K562 (cell line): Measurements from ENCODE around the gene SEC61A1. TPM values are rescaled to one million over a fixed set of nuclear protein-coding genes. Genes with fewer than 3 reads are reported as not detected.

ENCODE experiments used
- ESRRB ChIP-seq: fragments of 250-450 bp; sonication (Bioruptor Pico); IDR thresholded peaks from 2 replicates; pipeline ENCODE4 v1.5.0; 2020; ENCODE audit warnings: mild to moderate bottlenecking, moderate library complexity, borderline replicate concordance
- GATAD2A ChIP-seq: fragments of 450-650 bp; IDR thresholded peaks from 2 replicates; pipeline ENCODE4 v1.6.1; 2017
- HMG20A ChIP-seq: fragments of 450-650 bp; formaldehyde crosslinking; conservative IDR thresholded peaks from 2 replicates; pipeline ENCODE4 v1.4.0; 2020; ENCODE audit warnings: mild to moderate bottlenecking, mixed read lengths
- NCOA1 ChIP-seq: fragments of 450-650 bp; IDR thresholded peaks from 2 replicates; pipeline ENCODE4 v1.6.1; 2016; ENCODE audit warnings: low read depth
- NELFE ChIP-seq: IDR thresholded peaks from 2 replicates; pipeline ENCODE4 v1.6.1; 2011; ENCODE audit warnings: mild to moderate bottlenecking; ENCODE audit not compliant: insufficient read depth, insufficient read length
- RAD21 ChIP-seq, 2 experiments: fragments of 250-450 bp in 1 of 2; fragments of 450-650 bp in 1 of 2; sonication (Bioruptor Pico) in 1 of 2; formaldehyde crosslinking in 1 of 2; IDR thresholded peaks in 1 of 2; conservative IDR thresholded peaks in 1 of 2; 2 replicates each; pipeline versions ENCODE4 v1.4.0 to v1.8.0; 2020 to 2022; ENCODE audit warnings: mild to moderate bottlenecking in 2 of 2, moderate library complexity in 1 of 2
- RB1 ChIP-seq: fragments of 450-650 bp; IDR thresholded peaks from 2 replicates; pipeline ENCODE4 v1.6.1; 2017; ENCODE audit warnings: low read depth, mild to moderate bottlenecking
- SMC3 ChIP-seq: conservative IDR thresholded peaks from 2 replicates; pipeline ENCODE4 v1.6.1; 2011; ENCODE audit warnings: low read depth, low read length, improper control_type of control experiment; ENCODE audit not compliant: insufficient read depth
- STAT5A ChIP-seq: IDR thresholded peaks from 2 replicates; pipeline ENCODE4 v1.6.1; 2012; ENCODE audit warnings: low read length, inconsistent platforms, borderline replicate concordance
- polyA plus RNA-seq, 8 experiments: library from polyadenylated mRNA; depleted of rRNA in 4 of 8; stranded (reverse) in 5 of 8; unstranded in 3 of 8; fragments of >200 nt; fragmentation: Nextera tagmentation in 2 of 8; fragmentation: Illumina TruSeq in 1 of 8; extraction: Ambion mirVana in 2 of 8; extraction: Trizol in 1 of 8; gene quantifications; 2 replicates each; pipeline versions ENCODE4 v1.2.1 to v1.2.3, GENCODE V29; 2011 to 2014; ENCODE audit warnings: inconsistent platforms in 1 of 8, missing spikeins in 1 of 8
- total RNA-seq, 7 experiments: library from RNA; depleted of rRNA in 6 of 7; stranded (reverse); fragments of >200 nt in 6 of 7; fragmentation: Illumina TruSeq in 2 of 7; extraction: Trizol in 2 of 7; gene quantifications; 2 replicates each; pipeline versions ENCODE4 v1.2.1 to v1.2.3, GENCODE V29; 2011 to 2021; ENCODE audit warnings: low replicate concordance in 1 of 7
- TF ChIP-seq, protein P1 (sequence below), 2 experiments: fragments of 450-650 bp; formaldehyde crosslinking in 1 of 2; IDR thresholded peaks; 2 replicates each; pipeline versions ENCODE4 v1.4.0 to v1.6.1; 2014 to 2020; ENCODE audit warnings: mild to moderate bottlenecking in 2 of 2, borderline replicate concordance in 1 of 2, low read depth in 1 of 2
- TF ChIP-seq, protein P2 (sequence below), 3 experiments: IDR thresholded peaks in 2 of 3; conservative IDR thresholded peaks in 1 of 3; 2 replicates each; pipeline ENCODE4 v1.5.1; 2011 to 2012; ENCODE audit warnings: low read length in 3 of 3, mild to moderate bottlenecking in 3 of 3, control low read depth in 2 of 3, improper control_type of control experiment in 1 of 3, inconsistent platforms in 1 of 3, low read depth in 1 of 3, mixed read lengths in 1 of 3, moderate library complexity in 1 of 3; ENCODE audit not compliant: insufficient read depth in 2 of 3
- TF ChIP-seq, protein P3 (sequence below): fragments of 250-450 bp; sonication (Bioruptor Pico); IDR thresholded peaks from 2 replicates; pipeline ENCODE4 v1.5.0; 2021; ENCODE audit warnings: mild to moderate bottlenecking, borderline replicate concordance
- TF ChIP-seq, protein P4 (sequence below): fragments of 450-650 bp; formaldehyde crosslinking; IDR thresholded peaks from 2 replicates; pipeline ENCODE4 v1.4.0; 2020; ENCODE audit warnings: mild to moderate bottlenecking, mixed read lengths

SEC61A1 gene
- total and polyA plus RNA-seq, 9 of the 15 experiments (the other 6 are each of a cell fraction or from before 2014, with no cell fraction given), result 1.9 to 140 (median 79.1) TPM

DNA sequence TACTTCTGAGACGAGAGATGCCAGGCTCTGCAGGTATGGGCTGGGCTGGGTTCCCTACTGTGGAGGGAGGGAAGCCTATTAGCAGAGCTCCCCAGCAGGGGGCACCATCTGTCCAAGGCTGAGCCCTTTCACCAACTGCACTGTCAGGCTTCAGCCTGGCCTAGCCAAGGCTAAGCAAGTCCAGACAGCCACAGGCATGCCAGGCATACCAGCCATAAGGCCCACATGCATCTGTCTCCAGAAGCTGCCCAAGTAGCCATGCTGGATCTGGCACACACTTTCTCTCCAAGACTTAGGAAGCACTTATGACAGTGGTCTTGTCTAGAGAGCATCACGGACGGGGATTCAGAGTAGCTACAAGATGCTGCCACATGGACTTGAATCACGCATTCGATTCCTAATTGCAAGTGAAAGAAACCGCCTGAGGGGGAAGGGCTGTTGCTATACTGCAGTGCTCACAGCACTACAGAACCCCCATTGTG lies 43.0 kb downstream of the SEC61A1 start (continued):
- TF ChIP-seq GATAD2A (no peak), NCOA1 (no peak), STAT5A (no peak), NELFE (no peak), RAD21 (CRISPR knock-in tag; conservative IDR thresholded peaks at IDR 0.05 in 1 of 2, IDR thresholded peaks at IDR 0.05 in 1 of 2) (peak; percentile 64 to 72), SMC3 (peak; percentile 39; the same call in 1 of the 2 replicates), ESRRB (CRISPR knock-in tag) (no peak), HMG20A (no peak), RB1 (peak; percentile 45; the same call in 1 of the 2 replicates)
- TF ChIP-seq, protein P1, sequence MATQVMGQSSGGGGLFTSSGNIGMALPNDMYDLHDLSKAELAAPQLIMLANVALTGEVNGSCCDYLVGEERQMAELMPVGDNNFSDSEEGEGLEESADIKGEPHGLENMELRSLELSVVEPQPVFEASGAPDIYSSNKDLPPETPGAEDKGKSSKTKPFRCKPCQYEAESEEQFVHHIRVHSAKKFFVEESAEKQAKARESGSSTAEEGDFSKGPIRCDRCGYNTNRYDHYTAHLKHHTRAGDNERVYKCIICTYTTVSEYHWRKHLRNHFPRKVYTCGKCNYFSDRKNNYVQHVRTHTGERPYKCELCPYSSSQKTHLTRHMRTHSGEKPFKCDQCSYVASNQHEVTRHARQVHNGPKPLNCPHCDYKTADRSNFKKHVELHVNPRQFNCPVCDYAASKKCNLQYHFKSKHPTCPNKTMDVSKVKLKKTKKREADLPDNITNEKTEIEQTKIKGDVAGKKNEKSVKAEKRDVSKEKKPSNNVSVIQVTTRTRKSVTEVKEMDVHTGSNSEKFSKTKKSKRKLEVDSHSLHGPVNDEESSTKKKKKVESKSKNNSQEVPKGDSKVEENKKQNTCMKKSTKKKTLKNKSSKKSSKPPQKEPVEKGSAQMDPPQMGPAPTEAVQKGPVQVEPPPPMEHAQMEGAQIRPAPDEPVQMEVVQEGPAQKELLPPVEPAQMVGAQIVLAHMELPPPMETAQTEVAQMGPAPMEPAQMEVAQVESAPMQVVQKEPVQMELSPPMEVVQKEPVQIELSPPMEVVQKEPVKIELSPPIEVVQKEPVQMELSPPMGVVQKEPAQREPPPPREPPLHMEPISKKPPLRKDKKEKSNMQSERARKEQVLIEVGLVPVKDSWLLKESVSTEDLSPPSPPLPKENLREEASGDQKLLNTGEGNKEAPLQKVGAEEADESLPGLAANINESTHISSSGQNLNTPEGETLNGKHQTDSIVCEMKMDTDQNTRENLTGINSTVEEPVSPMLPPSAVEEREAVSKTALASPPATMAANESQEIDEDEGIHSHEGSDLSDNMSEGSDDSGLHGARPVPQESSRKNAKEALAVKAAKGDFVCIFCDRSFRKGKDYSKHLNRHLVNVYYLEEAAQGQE (IDR thresholded peaks at IDR 0.05; ENCODE audit: borderline replicate concordance), result peak; percentile 39; the same call in 1 of the 2 replicates
- TF ChIP-seq, protein P1 (CRISPR knock-in tag; IDR thresholded peaks at IDR 0.05; ENCODE audit: low read depth), result no peak
- TF ChIP-seq, protein P2, sequence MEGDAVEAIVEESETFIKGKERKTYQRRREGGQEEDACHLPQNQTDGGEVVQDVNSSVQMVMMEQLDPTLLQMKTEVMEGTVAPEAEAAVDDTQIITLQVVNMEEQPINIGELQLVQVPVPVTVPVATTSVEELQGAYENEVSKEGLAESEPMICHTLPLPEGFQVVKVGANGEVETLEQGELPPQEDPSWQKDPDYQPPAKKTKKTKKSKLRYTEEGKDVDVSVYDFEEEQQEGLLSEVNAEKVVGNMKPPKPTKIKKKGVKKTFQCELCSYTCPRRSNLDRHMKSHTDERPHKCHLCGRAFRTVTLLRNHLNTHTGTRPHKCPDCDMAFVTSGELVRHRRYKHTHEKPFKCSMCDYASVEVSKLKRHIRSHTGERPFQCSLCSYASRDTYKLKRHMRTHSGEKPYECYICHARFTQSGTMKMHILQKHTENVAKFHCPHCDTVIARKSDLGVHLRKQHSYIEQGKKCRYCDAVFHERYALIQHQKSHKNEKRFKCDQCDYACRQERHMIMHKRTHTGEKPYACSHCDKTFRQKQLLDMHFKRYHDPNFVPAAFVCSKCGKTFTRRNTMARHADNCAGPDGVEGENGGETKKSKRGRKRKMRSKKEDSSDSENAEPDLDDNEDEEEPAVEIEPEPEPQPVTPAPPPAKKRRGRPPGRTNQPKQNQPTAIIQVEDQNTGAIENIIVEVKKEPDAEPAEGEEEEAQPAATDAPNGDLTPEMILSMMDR (IDR thresholded peaks at IDR 0.05 in 2 of 3, conservative IDR thresholded peaks at IDR 0.05 in 1 of 3; ENCODE audit: insufficient read depth in 2 of 3, low read depth in 1 of 3, low read length in 3 of 3), result peak; percentile 57 to 77 (median 73)
- TF ChIP-seq, protein P3, sequence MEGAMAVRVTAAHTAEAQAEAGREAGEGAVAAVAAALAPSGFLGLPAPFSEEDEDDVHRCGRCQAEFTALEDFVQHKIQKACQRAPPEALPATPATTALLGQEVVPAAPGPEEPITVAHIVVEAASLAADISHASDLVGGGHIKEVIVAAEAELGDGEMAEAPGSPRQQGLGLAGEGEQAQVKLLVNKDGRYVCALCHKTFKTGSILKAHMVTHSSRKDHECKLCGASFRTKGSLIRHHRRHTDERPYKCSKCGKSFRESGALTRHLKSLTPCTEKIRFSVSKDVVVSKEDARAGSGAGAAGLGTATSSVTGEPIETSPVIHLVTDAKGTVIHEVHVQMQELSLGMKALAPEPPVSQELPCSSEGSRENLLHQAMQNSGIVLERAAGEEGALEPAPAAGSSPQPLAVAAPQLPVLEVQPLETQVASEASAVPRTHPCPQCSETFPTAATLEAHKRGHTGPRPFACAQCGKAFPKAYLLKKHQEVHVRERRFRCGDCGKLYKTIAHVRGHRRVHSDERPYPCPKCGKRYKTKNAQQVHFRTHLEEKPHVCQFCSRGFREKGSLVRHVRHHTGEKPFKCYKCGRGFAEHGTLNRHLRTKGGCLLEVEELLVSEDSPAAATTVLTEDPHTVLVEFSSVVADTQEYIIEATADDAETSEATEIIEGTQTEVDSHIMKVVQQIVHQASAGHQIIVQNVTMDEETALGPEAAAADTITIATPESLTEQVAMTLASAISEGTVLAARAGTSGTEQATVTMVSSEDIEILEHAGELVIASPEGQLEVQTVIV (CRISPR knock-in tag), result no peak
- TF ChIP-seq, protein P4, sequence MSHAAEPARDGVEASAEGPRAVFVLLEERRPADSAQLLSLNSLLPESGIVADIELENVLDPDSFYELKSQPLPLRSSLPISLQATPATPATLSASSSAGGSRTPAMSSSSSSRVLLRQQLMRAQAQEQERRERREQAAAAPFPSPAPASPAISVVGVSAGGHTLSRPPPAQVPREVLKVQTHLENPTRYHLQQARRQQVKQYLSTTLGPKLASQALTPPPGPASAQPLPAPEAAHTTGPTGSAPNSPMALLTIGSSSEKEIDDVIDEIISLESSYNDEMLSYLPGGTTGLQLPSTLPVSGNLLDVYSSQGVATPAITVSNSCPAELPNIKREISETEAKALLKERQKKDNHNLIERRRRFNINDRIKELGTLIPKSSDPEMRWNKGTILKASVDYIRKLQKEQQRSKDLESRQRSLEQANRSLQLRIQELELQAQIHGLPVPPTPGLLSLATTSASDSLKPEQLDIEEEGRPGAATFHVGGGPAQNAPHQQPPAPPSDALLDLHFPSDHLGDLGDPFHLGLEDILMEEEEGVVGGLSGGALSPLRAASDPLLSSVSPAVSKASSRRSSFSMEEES, result no peak
